Psoas muscle (tissue), 8 donors: ENCODE measurements around the gene RYR2. TPM values are rescaled to one million over a fixed set of nuclear protein-coding genes. Genes with fewer than 3 reads are reported as not detected.

ENCODE experiments used
- ATAC-seq, 4 donors: fragments of 200-7000 bp; cut with Tn5 transposase; one replicate each; pipeline ENCODE4 v1.9.1; 2020; ENCODE audit warnings: moderate library complexity in 3 of 4, mild to moderate bottlenecking in 2 of 4
- DNase-seq, 2 donors: peaks; one replicate each; pipeline ENCODE4 v3.0.0-alpha.2; 2020
- H3K27ac ChIP-seq: fragments of 200-600 bp; one replicate; pipeline ENCODE4 v1.8.0; 2022
- H3K27me3 ChIP-seq, 3 donors: fragments of 200-600 bp in 1 of 3; one replicate each; pipeline versions ENCODE4 v1.6.1 to v1.8.0; 2013 to 2022; ENCODE audit warnings: low read length in 2 of 3, mild to moderate bottlenecking in 2 of 3, moderate library complexity in 1 of 3; ENCODE audit not compliant: insufficient read depth in 3 of 3
- H3K36me3 ChIP-seq, 2 donors: fragments of 200-600 bp in 1 of 2; one replicate each; pipeline versions ENCODE4 v1.6.1 to v1.8.0; 2013 to 2022; ENCODE audit warnings: low read depth in 1 of 2, mild to moderate bottlenecking in 1 of 2, moderate library complexity in 1 of 2; ENCODE audit not compliant: insufficient read depth in 1 of 2
- H3K4me1 ChIP-seq: fragments of 200-600 bp; one replicate; pipeline ENCODE4 v1.8.0; 2022
- H3K4me3 ChIP-seq: fragments of 200-600 bp; one replicate; pipeline ENCODE4 v1.8.0; 2022; ENCODE audit warnings: mild to moderate bottlenecking
- H3K9me3 ChIP-seq: fragments of 200-600 bp; one replicate; pipeline ENCODE4 v1.8.0; 2022
- WGBS, 3 donors: extraction: QIAGEN DNeasy Blood & Tissue Kit; methylation state at CpG; one replicate each; pipeline versions ENCODE4 v1.1.6 to v1.1.7; 2013; 5-methylcytosine and 5-hydroxymethylcytosine counted together
- intact Hi-C, 2 donors: fragments of 100-400 bp; cut with DNase I; formaldehyde crosslinking; loops; one replicate each; pipeline versions ENCODE4 v1.11.0 to v1.14.2; 2022
- polyA plus RNA-seq, 3 donors: library from polyadenylated mRNA; stranded (reverse); fragments of 200-250 nt; gene quantifications; one replicate each; pipeline ENCODE4 v1.2.3, GENCODE V29; 2013
- total RNA-seq, 4 donors: library from RNA; stranded (reverse); fragmentation: NEBNext Ultra II Directional in 2 of 4; extraction: Animal tissue kit (Norgen Biotek cat#: 25700) in 2 of 4; gene quantifications; one replicate each; pipeline versions ENCODE4 v1.2.1 to v1.2.4, GENCODE V29; 2021 to 2023
- TF ChIP-seq, protein P1 (sequence below): fragments of 200-600 bp; IDR thresholded peaks from one replicate; pipeline ENCODE4 v1.8.0; 2022; ENCODE audit warnings: antibody characterized with exemption
- donor health status: healthy with polysubstance abuse.
- donor health status: DM: no; HTN: no; CAD: no; lungs with moderate emphysema.
- donor health status: Bipolar disorder and iron deficiency.
- donor health status: healthy.
- donor health status: DM: yes; HTN: yes; CAD: no.
- donor health status: DM: no; HTN: no; CAD: no.
- donor health status: DM: no; HTN: no; CAD: no.
- donor health status: DM: yes; HTN: yes; CAD: no.

Gene RYR2
- total and polyA plus RNA-seq, 7 donors, result 0.06 to 0.48 (median 0.25) TPM

GRCh38 chr1:237050915-237051314 lies 8.9 kb downstream of the RYR2 start:
- no peaks in the 10 kb centered on the region for H3K36me3 ChIP-seq
- H3K27ac ChIP-seq, result no peak overlapping the region
- WGBS, 3 donors, result 68 to 75% (median 74%) methylated on average over 3 of the region's 3 CpGs
- TF ChIP-seq, protein P1, sequence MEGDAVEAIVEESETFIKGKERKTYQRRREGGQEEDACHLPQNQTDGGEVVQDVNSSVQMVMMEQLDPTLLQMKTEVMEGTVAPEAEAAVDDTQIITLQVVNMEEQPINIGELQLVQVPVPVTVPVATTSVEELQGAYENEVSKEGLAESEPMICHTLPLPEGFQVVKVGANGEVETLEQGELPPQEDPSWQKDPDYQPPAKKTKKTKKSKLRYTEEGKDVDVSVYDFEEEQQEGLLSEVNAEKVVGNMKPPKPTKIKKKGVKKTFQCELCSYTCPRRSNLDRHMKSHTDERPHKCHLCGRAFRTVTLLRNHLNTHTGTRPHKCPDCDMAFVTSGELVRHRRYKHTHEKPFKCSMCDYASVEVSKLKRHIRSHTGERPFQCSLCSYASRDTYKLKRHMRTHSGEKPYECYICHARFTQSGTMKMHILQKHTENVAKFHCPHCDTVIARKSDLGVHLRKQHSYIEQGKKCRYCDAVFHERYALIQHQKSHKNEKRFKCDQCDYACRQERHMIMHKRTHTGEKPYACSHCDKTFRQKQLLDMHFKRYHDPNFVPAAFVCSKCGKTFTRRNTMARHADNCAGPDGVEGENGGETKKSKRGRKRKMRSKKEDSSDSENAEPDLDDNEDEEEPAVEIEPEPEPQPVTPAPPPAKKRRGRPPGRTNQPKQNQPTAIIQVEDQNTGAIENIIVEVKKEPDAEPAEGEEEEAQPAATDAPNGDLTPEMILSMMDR, result no peak
- intact Hi-C loops, result no loop called here
- H3K27me3 ChIP-seq, result peaks cover 0 to 15% (median 4%) of the 10 kb centered on the region in 3 donors
- ATAC-seq (no peak), DNase-seq (no peak)
- H3K9me3 ChIP-seq, result no peaks in the 10 kb centered on the region
- no peak overlapping the region for H3K4me3 ChIP-seq
- H3K4me1 ChIP-seq, result no peaks in the 10 kb centered on the region

- intact Hi-C loops, result no loop called here
Observed at GRCh38 chr1:237054313-237054712, 12.3 kb downstream of the RYR2 start.

DNA sequence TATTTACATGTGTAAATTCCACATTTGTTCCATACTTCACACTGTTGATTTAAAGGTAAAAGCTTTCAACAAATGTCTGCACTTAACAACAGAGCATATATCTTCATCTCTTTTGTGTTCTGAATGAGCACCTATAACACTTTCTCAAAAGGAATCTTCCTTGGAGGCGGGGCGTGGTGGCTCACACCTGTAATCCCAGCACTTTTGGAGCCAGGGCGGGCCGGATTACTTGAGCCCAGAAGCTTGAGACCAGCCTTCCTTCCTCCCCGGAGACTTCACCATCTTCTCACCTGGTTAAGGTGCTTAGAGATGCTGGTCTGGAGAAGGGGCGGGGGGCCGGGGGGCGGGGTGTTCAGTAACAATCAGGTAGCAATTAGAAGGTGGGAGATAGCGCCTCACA lies 16.5 kb downstream of the RYR2 start:
- TF ChIP-seq, protein P1, result no peak
- no peaks in the 10 kb centered on the region for H3K36me3 ChIP-seq
- H3K27me3 ChIP-seq, result no peaks in the 10 kb centered on the region
- no peak overlapping the region for H3K4me3 ChIP-seq
- DNase-seq (no peak), ATAC-seq (no peak)
- no peaks in the 10 kb centered on the region for H3K9me3 ChIP-seq
- intact Hi-C loops, result no loop called here
- no peaks in the 10 kb centered on the region for H3K4me1 ChIP-seq
- WGBS, 3 donors, result 82 to 83% (median 83%) methylated on average over 9 of the region's 9 CpGs
- H3K27ac ChIP-seq, result no peak overlapping the region

More at GRCh38 chr1:237054313-237054712, 12.3 kb downstream of the RYR2 start:
- 60 to 81% (median 68%) methylated on average over 2 of the region's 2 CpGs for WGBS, 3 donors
- Histone ChIP-seq H3K27ac (no peak overlapping the region), H3K9me3 (no peaks in the 10 kb centered on the region), H3K27me3 (peaks cover 0 to 2% (median 0%) of the 10 kb centered on the region in 3 donors), H3K36me3 (no peaks in the 10 kb centered on the region), H3K4me3 (no peak overlapping the region), H3K4me1 (no peaks in the 10 kb centered on the region)
- ATAC-seq, result no peak
- DNase-seq, result no peak
- TF ChIP-seq, protein P1, result no peak

DNA sequence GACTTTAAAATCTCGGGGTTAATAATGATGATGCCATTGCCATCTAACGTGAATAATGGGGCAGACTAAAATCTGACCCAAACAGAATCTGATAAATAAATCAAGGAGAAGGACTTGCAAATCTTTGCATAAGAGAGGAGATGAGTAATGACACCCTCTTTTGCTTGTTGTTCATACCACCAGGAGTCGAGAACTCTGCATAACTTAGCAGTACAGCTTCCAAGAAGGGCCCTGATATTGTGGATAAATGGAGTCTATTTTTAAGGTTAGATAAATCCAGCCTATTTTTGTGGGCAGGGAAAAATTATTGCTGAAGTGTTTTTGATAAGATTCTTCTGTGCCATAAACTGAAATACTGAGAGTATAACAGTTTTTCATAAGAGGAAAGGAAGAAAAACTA lies 17.3 kb downstream of the RYR2 start:
- H3K36me3 ChIP-seq, result no peaks in the 10 kb centered on the region
- no peaks in the 10 kb centered on the region for H3K9me3 ChIP-seq
- TF ChIP-seq, protein P1, result no peak
- no peak overlapping the region for H3K27ac ChIP-seq
- no peaks in the 10 kb centered on the region for H3K4me1 ChIP-seq
- ATAC-seq, result no peak
- intact Hi-C loops, result no loop called here
- 56 to 60% (median 56%) methylated on average over 3 of the region's 3 CpGs for WGBS, 3 donors
- no peaks in the 10 kb centered on the region for H3K27me3 ChIP-seq
- DNase-seq, result no peak
- H3K4me3 ChIP-seq, result no peak overlapping the region

DNA sequence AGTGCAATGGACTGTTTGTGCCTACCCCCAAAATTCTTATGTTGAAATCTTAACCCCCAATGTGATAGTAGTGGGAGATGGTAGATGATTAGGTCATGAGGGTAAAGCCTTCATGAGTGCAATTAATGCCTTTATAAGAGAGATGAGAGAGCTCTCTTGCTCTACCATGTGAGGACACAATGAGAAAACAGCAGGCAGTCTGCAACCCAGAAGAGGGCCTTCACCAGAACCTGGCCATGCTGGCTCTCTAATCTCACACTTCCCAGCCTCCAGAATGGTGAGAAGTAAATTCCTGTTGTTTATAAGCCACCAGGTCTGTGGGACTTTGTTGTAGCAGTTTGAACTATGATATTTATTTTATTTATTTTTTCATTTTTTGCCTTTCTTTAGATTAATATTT lies 21.0 kb downstream of the RYR2 start:
- H3K4me1 ChIP-seq, result no peaks in the 10 kb centered on the region
- no peaks in the 10 kb centered on the region for H3K9me3 ChIP-seq
- intact Hi-C loops, result no loop called here
- DNase-seq, result no peak
- no peaks in the 10 kb centered on the region for H3K36me3 ChIP-seq
- TF ChIP-seq, protein P1, result no peak
- H3K27ac ChIP-seq, result no peak overlapping the region
- no peak for ATAC-seq
- no peak overlapping the region for H3K4me3 ChIP-seq
- no peaks in the 10 kb centered on the region for H3K27me3 ChIP-seq
